HEK293T (cell line): Measurements from ENCODE around the gene LIN7A.

Experiments
- ARNT ChIP-seq: fragments of 450-650 bp; IDR thresholded peaks from 2 replicates; pipeline ENCODE4 v1.6.1; 2017; ENCODE audit warnings: mild to moderate bottlenecking
- BHLHE40 ChIP-seq: fragments of 450-650 bp; IDR thresholded peaks from 2 replicates; pipeline ENCODE4 v1.6.1; 2016; ENCODE audit warnings: mild to moderate bottlenecking, moderate library complexity, borderline replicate concordance
- CTBP1 ChIP-seq: fragments of 450-650 bp; IDR thresholded peaks from 2 replicates; pipeline ENCODE4 v1.6.1; 2016; ENCODE audit warnings: borderline replicate concordance
- ELF4 ChIP-seq: fragments of 450-650 bp; IDR thresholded peaks from 2 replicates; pipeline ENCODE4 v1.6.1; 2017; ENCODE audit warnings: antibody characterized with exemption
- FOXA1 ChIP-seq: fragments of 450-650 bp; IDR thresholded peaks from 2 replicates; pipeline ENCODE4 v1.6.1; 2016; ENCODE audit warnings: mild to moderate bottlenecking
- FOXK2 ChIP-seq: fragments of 450-650 bp; IDR thresholded peaks from 2 replicates; pipeline ENCODE4 v1.6.1; 2016; ENCODE audit warnings: mild to moderate bottlenecking
- FOXM1 ChIP-seq: fragments of 450-650 bp; IDR thresholded peaks from 2 replicates; pipeline ENCODE4 v1.6.1; 2017; ENCODE audit warnings: mild to moderate bottlenecking, borderline replicate concordance
- LEF1 ChIP-seq: fragments of 450-650 bp; IDR thresholded peaks from 2 replicates; pipeline ENCODE4 v1.6.1; 2017; ENCODE audit warnings: mild to moderate bottlenecking, borderline replicate concordance
- NFRKB ChIP-seq: fragments of 450-650 bp; IDR thresholded peaks from 2 replicates; pipeline ENCODE4 v1.6.1; 2016; ENCODE audit warnings: mild to moderate bottlenecking, moderate library complexity
- SP1 ChIP-seq: fragments of 450-650 bp; IDR thresholded peaks from 2 replicates; pipeline ENCODE4 v1.6.1; 2017
- SUZ12 ChIP-seq: fragments of 450-650 bp; IDR thresholded peaks from 2 replicates; pipeline ENCODE4 v1.6.1; 2016; ENCODE audit warnings: mild to moderate bottlenecking
- TARDBP ChIP-seq: fragments of 450-650 bp; IDR thresholded peaks from 2 replicates; pipeline ENCODE4 v1.6.1; 2016
- TF ChIP-seq, protein P1 (sequence below): fragments of 450-650 bp; IDR thresholded peaks from 2 replicates; pipeline ENCODE4 v1.6.1; 2016

DNA sequence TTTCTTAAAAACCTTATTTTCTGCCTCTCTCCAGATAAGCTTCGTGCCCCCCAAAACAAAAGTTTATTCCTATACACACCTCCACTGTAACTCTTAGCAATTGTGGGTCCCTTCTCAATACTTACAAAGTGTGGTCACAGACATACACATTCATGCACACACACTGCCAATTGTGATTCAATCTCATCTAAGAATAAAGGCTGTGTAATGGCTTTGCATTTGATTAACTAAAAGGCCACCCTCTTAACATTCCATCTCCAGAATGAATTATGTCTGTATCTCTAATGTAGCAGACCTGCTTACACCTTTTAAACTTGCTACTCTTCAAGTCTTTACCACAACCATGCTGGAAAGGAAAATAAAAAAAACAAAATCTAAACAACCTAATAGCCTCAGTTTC lies 171.5 kb downstream of the LIN7A start:
- TF ChIP-seq FOXM1 = no peak
- no peak for TF ChIP-seq SUZ12
- TF ChIP-seq, protein P1, sequence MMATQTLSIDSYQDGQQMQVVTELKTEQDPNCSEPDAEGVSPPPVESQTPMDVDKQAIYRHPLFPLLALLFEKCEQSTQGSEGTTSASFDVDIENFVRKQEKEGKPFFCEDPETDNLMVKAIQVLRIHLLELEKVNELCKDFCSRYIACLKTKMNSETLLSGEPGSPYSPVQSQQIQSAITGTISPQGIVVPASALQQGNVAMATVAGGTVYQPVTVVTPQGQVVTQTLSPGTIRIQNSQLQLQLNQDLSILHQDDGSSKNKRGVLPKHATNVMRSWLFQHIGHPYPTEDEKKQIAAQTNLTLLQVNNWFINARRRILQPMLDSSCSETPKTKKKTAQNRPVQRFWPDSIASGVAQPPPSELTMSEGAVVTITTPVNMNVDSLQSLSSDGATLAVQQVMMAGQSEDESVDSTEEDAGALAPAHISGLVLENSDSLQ = no peak
- TF ChIP-seq NFRKB = no peak
- no peak for TF ChIP-seq BHLHE40
- no peak for TF ChIP-seq FOXA1
- TF ChIP-seq ELF4 = no peak
- no peak for TF ChIP-seq SP1
- no peak for TF ChIP-seq FOXK2
- TF ChIP-seq CTBP1 = no peak
- TF ChIP-seq TARDBP = no peak
- TF ChIP-seq LEF1 = no peak
- TF ChIP-seq ARNT = no peak
